ENCODE measurements around the gene IPO4. TPM values are rescaled to one million over a fixed set of nuclear protein-coding genes. Genes with fewer than 3 reads are reported as not detected.

IPO4 gene
- total and polyA plus RNA-seq, 2 of the 13 experiments (the other 11 are each of a cell fraction or from before 2014, with no cell fraction given) = 39.0 to 179 TPM

- no peak for TF ChIP-seq ZNF646 (CRISPR knock-in tag; IDR thresholded peaks at IDR 0.05)
- TF ChIP-seq ZNF382 (CRISPR knock-in tag; IDR thresholded peaks at IDR 0.05; ENCODE audit: borderline replicate concordance) = no peak
- no peak for TF ChIP-seq ZNF20 (CRISPR knock-in tag; IDR thresholded peaks at IDR 0.05)
- peak; percentile 16; the same call in 1 of the 2 replicates for TF ChIP-seq ZNF318 (CRISPR knock-in tag; IDR thresholded peaks at IDR 0.05)
- TF ChIP-seq ZNF782 (CRISPR knock-in tag; IDR thresholded peaks at IDR 0.05; ENCODE audit: borderline replicate concordance) = peak; percentile 23; the same call in 1 of the 2 replicates
- TF ChIP-seq PTBP1 (IDR thresholded peaks at IDR 0.05; ENCODE audit: low read depth, low read length, poor library complexity, severe bottlenecking) = peak; percentile 76
- no peak for TF ChIP-seq ZUFSP (CRISPR knock-in tag; IDR thresholded peaks at IDR 0.05; ENCODE audit: borderline replicate concordance)
- TF ChIP-seq REL (CRISPR knock-in tag; conservative IDR thresholded peaks at IDR 0.05) = no peak
- 0 out of 2 replicates have a peak, but pooled peaks have one; percentile 84 for TF ChIP-seq HOXA5 (CRISPR knock-in tag; IDR thresholded peaks at IDR 0.05)
- no peak; the same call in 1 of the 2 replicates for TF ChIP-seq ZNF747 (CRISPR knock-in tag; IDR thresholded peaks at IDR 0.05; ENCODE audit: borderline replicate concordance)
- TF ChIP-seq ZZZ3 (CRISPR knock-in tag; IDR thresholded peaks at IDR 0.05; ENCODE audit: borderline replicate concordance) = no peak; the same call in 1 of the 2 replicates
Measured at GRCh38 chr14:24135834-24136683, 52.6 kb downstream of the IPO4 start, which contains the start of gene PSME1 (continued).

All from HepG2 (cell line).